RWPE2 (cell line): ENCODE results near the gene C20orf173.

Experiments used
- ATAC-seq: fragments of 200-7000 bp; cut with Tn5 transposase; 3 replicates; pipeline ENCODE4 v1.9.1; 2021; ENCODE audit warnings: low read depth
- DNase-seq: peaks from one replicate; pipeline ENCODE4 v3.0.0-alpha.2; 2020; ENCODE audit warnings: low spot score
- H3K27ac ChIP-seq: fragments of 450-650 bp; 2 replicates; pipeline ENCODE4 v1.5.1; 2017; ENCODE audit warnings: mild to moderate bottlenecking; ENCODE audit not compliant: poor library complexity, severe bottlenecking
- H3K27me3 ChIP-seq: fragments of 250-450 bp; sonication (Bioruptor Pico); 2 replicates; pipeline ENCODE4 v1.5.1; 2021; ENCODE audit warnings: mild to moderate bottlenecking, moderate library complexity; ENCODE audit not compliant: insufficient read depth, poor library complexity, severe bottlenecking
- H3K36me3 ChIP-seq: fragments of 250-450 bp; sonication (Bioruptor Pico); 2 replicates; pipeline ENCODE4 v1.5.1; 2020; ENCODE audit warnings: low read depth, mild to moderate bottlenecking, moderate library complexity
- H3K4me1 ChIP-seq: fragments of 250-450 bp; sonication (Bioruptor Pico); 2 replicates; pipeline ENCODE4 v1.5.1; 2021; ENCODE audit warnings: mild to moderate bottlenecking, moderate library complexity; ENCODE audit not compliant: insufficient read depth, poor library complexity, severe bottlenecking
- H3K4me3 ChIP-seq: fragments of 250-450 bp; sonication (Bioruptor Pico); 2 replicates; pipeline ENCODE4 v1.5.1; 2021; ENCODE audit warnings: mild to moderate bottlenecking, moderate library complexity; ENCODE audit not compliant: severe bottlenecking
- H3K9me3 ChIP-seq: fragments of 250-450 bp; sonication (Bioruptor Pico); 2 replicates; pipeline ENCODE4 v1.5.1; 2021; ENCODE audit warnings: mild to moderate bottlenecking, moderate library complexity; ENCODE audit not compliant: severe bottlenecking
- TF ChIP-seq, protein P1 (sequence below): fragments of 450-650 bp; IDR thresholded peaks from one replicate; pipeline ENCODE4 v1.5.1; 2017; ENCODE audit warnings: mild to moderate bottlenecking, moderate library complexity; ENCODE audit not compliant: poor library complexity, severe bottlenecking

C20orf173 gene

DNA sequence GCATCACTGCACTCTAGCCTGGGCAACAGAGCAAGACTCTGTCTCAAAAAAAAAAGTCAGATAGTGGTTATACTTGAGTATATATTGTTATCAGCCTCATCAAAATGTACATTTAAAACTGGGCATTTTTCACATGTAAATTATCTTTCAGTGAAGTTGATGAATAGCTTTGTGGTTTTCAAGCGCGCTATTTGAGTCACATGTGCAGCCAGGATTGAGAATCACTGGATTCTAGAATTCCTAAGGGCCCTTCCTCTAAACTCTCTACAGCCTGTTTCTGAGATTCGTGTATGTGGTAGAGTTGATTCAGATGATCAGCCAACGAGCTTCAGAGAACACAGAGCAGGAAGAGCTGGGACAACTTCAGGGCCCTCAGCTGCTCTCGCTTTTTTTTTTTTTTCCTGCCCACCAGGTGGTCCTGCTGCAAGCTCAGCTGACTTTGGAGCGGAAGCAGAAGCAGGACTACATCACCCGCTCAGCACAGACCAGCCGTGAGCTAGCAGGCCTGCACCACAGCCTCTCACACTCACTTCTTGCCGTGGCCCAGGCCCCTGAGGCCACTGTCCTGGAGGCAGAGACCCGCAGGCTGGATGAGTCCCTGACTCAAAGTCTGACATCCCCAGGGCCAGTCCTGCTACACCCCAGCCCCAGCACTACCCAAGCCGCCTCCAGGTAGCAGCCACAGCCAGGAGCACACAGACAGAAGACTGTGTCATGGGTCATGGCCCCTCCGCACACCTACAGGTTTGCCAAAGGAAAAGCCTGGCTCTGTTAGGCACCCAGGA, 18.3 kb downstream of the C20orf173 start:
- no peak for DNase-seq
- Histone ChIP-seq H3K27ac (no peak overlapping the region), H3K4me3 (no peak overlapping the region), H3K9me3 (no peaks in the 10 kb centered on the region), H3K36me3 (peaks cover 74% of the 10 kb centered on the region), H3K4me1 (peaks cover 3% of the 10 kb centered on the region), H3K27me3 (no peaks in the 10 kb centered on the region)
- no peak for ATAC-seq
- TF ChIP-seq, protein P1, sequence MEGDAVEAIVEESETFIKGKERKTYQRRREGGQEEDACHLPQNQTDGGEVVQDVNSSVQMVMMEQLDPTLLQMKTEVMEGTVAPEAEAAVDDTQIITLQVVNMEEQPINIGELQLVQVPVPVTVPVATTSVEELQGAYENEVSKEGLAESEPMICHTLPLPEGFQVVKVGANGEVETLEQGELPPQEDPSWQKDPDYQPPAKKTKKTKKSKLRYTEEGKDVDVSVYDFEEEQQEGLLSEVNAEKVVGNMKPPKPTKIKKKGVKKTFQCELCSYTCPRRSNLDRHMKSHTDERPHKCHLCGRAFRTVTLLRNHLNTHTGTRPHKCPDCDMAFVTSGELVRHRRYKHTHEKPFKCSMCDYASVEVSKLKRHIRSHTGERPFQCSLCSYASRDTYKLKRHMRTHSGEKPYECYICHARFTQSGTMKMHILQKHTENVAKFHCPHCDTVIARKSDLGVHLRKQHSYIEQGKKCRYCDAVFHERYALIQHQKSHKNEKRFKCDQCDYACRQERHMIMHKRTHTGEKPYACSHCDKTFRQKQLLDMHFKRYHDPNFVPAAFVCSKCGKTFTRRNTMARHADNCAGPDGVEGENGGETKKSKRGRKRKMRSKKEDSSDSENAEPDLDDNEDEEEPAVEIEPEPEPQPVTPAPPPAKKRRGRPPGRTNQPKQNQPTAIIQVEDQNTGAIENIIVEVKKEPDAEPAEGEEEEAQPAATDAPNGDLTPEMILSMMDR = no peak

DNA sequence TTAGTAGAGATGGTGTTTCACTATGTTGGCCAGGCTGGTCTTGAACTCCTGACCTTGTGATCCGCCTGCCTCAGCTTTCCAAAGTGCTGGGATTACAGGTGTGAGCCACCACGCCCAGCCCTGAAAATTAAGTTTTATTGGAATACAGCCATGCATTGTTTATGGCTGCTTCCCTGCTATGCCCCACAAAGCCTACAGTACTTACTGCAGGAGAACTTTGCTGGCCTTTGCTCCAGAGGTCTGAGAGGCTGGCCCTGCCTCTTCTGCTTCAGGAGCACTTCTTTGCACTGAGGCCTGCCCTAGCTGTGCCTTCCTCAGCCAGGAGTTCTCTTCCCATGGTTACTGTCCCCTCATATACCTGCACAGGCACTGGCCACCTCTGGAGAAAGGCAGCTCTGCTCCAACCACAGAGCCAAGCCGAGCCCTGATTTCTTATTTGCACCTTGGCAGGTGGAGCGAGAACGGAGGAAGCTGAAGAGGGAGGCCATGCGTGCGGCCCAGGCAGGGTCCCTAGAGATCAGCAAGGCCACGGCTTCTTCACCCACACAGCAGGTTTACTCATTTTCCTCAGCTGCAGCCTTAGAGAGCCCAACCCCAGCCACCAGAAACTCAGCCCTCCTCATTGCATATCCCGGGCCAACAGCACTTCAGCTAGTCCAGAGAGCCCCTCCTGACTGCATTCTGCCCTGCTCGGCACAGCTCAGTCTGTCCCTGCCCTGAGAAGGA, 20.8 kb downstream of the C20orf173 start:
- H3K4me1 ChIP-seq = no peaks in the 10 kb centered on the region
- no peaks in the 10 kb centered on the region for H3K27me3 ChIP-seq
- H3K4me3 ChIP-seq = no peak overlapping the region
- peaks cover 97% of the 10 kb centered on the region for H3K36me3 ChIP-seq
- DNase-seq = no peak
- H3K9me3 ChIP-seq = no peaks in the 10 kb centered on the region
- ATAC-seq = no peak
- H3K27ac ChIP-seq = no peak overlapping the region
- TF ChIP-seq, protein P1 = no peak

DNA sequence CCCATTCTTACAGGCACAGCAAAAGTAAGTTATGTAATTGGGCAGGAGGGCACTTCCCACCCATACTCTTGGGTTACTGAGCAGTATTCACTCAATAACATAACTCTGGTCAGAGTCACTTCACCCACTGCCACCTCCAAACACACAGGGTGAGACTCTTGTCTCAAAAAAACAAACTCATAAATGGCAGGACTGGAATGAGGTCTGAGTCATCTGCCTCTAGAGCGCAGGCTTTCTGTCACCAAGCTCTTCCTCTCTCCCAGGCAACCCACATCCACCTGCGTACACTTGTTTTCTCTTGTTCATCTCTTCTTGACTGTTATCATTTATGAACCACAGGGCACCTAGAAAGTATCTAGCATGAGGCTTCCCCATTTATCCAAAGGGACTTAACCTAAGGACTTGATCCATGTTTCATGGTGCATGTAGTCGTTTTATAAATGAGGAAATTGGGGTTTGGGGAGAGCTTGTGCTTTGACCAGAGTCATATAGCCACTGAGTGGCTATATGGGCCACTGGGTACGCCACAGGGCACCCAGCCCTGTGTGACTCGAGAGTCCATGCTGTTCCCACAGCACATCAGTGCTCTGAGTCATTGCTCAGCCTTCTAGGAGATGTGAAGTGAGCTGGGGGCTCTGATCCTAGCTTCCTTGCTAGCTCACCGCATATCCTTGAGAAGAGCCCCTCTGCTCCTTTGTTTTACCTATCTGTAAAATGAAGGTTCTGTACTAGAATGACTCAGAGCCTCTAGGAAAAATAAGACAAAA, 22.4 kb downstream of the C20orf173 start:
- Histone ChIP-seq H3K9me3 (no peaks in the 10 kb centered on the region), H3K27me3 (no peaks in the 10 kb centered on the region), H3K36me3 (peaks cover 100% of the 10 kb centered on the region), H3K27ac (no peak overlapping the region), H3K4me3 (no peak overlapping the region), H3K4me1 (no peaks in the 10 kb centered on the region)
- DNase-seq (no peak), ATAC-seq (no peak)
- TF ChIP-seq, protein P1 = no peak

DNA sequence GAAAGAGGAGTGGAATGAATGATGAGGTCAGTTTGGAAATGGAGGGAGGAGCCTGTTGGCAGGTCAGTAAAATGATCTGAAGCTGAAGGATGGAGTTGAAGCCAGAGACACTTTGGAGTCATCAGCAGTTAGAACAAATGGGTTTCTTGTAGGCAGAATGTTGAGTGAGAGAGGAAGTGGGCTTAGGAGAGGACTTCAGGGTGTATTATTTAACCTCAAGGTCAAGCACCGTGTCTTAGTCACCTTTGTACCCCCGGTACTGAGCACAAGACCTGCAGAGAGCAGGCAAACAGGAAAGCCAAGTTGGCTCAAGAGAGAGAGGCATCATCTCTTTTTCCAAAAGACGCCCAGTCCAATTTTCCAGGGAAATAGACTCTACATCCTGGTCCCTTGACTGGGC, 23.3 kb downstream of the C20orf173 start:
- TF ChIP-seq, protein P1 = no peak
- Histone ChIP-seq H3K9me3 (no peaks in the 10 kb centered on the region), H3K4me3 (no peak overlapping the region), H3K4me1 (no peaks in the 10 kb centered on the region), H3K27ac (no peak overlapping the region), H3K36me3 (peaks cover 100% of the 10 kb centered on the region), H3K27me3 (no peaks in the 10 kb centered on the region)
- ATAC-seq = no peak; the same call in 2 of the 3 replicates
- DNase-seq = no peak
